Fibroblast of skin of right biceps (primary cell): ENCODE measurements around the gene SNRPD3.

Experiments
- DNase-seq: peaks from one replicate; pipeline ENCODE4 v3.0.0-alpha.2; 2013

SNRPD3 gene

GRCh38 chr22:24576778-24577177, 21.0 kb downstream of the SNRPD3 start:
- DNase-seq = no peak

- DNase-seq = no peak
These were observed 22.8 kb downstream of the SNRPD3 start for GRCh38 chr22:24578355-24579257.

- no peak for DNase-seq
These were observed 23.4 kb downstream of the SNRPD3 start for GRCh38 chr22:24579258-24579601.

- peak; percentile 64 for DNase-seq
These were observed 24.5 kb downstream of the SNRPD3 start for GRCh38 chr22:24580276-24580675.

GRCh38 chr22:24582056-24582814, 26.4 kb downstream of the SNRPD3 start:
- no peak for DNase-seq

GRCh38 chr22:24583221-24584165, 27.7 kb downstream of the SNRPD3 start:
- DNase-seq = peak; percentile 14

- DNase-seq = no peak
These were observed 28.5 kb downstream of the SNRPD3 start for GRCh38 chr22:24584166-24584790.

- no peak for DNase-seq
These were observed 29.1 kb downstream of the SNRPD3 start for GRCh38 chr22:24584871-24585411.

- no peak for DNase-seq
These were observed 29.7 kb downstream of the SNRPD3 start for GRCh38 chr22:24585461-24585860.

GRCh38 chr22:24585927-24586546, 30.2 kb downstream of the SNRPD3 start:
- DNase-seq = no peak

- DNase-seq = no peak
These were observed 31.5 kb downstream of the SNRPD3 start for GRCh38 chr22:24587251-24587650.

- DNase-seq = no peak
These were observed 32.1 kb downstream of the SNRPD3 start for GRCh38 chr22:24587948-24588347.

- no peak for DNase-seq
These were observed 32.6 kb downstream of the SNRPD3 start for GRCh38 chr22:24588381-24588756.

GRCh38 chr22:24588757-24589481, 33.1 kb downstream of the SNRPD3 start:
- DNase-seq = no peak

GRCh38 chr22:24589518-24590030, 33.8 kb downstream of the SNRPD3 start:
- no peak for DNase-seq

- DNase-seq = no peak
These were observed 34.9 kb downstream of the SNRPD3 start for GRCh38 chr22:24590596-24591173.

- DNase-seq = no peak
These were observed 35.6 kb downstream of the SNRPD3 start for GRCh38 chr22:24591286-24591830.

- no peak for DNase-seq
These were observed 36.5 kb downstream of the SNRPD3 start for GRCh38 chr22:24592058-24592850.
